HepG2 (cell line): ENCODE measurements around the gene DYNC1LI2. TPM values are rescaled to one million over a fixed set of nuclear protein-coding genes. Genes with fewer than 3 reads are reported as not detected.

Experiments
- AKAP8 ChIP-seq: sonication (generic); formaldehyde crosslinking; IDR thresholded peaks from 2 replicates; pipeline ENCODE4 v1.5.1; 2020; ENCODE audit warnings: mild to moderate bottlenecking, missing genetic modification reagents
- ARHGAP35 ChIP-seq: sonication (generic); formaldehyde crosslinking; IDR thresholded peaks from 2 replicates; pipeline ENCODE4 v1.9.0; 2022; ENCODE audit warnings: mild to moderate bottlenecking, inconsistent platforms, moderate library complexity, missing genetic modification reagents, borderline replicate concordance
- CBX2 ChIP-seq, 2 experiments: fragments of 200-600 bp in 1 of 2; sonication (generic); formaldehyde crosslinking in 1 of 2; IDR thresholded peaks; 2 replicates each; pipeline versions ENCODE4 v1.7.0 to v1.8.1; 2018 to 2022; ENCODE audit warnings: low read depth in 2 of 2, low read length in 1 of 2, mild to moderate bottlenecking in 1 of 2, missing genetic modification reagents in 1 of 2
- GATAD1 ChIP-seq: IDR thresholded peaks from 2 replicates; pipeline ENCODE4 v1.6.1; 2016; ENCODE audit warnings: missing genetic modification reagents, missing compliant biosample characterization
- HNRNPLL ChIP-seq: fragments of 200-400 bp; formaldehyde crosslinking; IDR thresholded peaks from 2 replicates; pipeline ENCODE4 v1.6.1; 2017; ENCODE audit warnings: mild to moderate bottlenecking, low read depth, low read length; ENCODE audit not compliant: poor library complexity, severe bottlenecking
- MTERF4 ChIP-seq: sonication (generic); formaldehyde crosslinking; IDR thresholded peaks from 2 replicates; pipeline ENCODE4 v1.8.0; 2023; ENCODE audit warnings: mild to moderate bottlenecking, missing genetic modification reagents
- POGZ ChIP-seq: sonication (generic); formaldehyde crosslinking; IDR thresholded peaks from 2 replicates; pipeline ENCODE4 v1.4.0; 2020; ENCODE audit warnings: mild to moderate bottlenecking, missing genetic modification reagents
- POLR2AphosphoS2 ChIP-seq: IDR thresholded peaks from 2 replicates; pipeline ENCODE4 v1.6.1; 2011; ENCODE audit warnings: low read depth, low read length, improper control_type of control experiment
- SALL1 ChIP-seq: sonication (generic); formaldehyde crosslinking; IDR thresholded peaks from 2 replicates; pipeline ENCODE4 v1.8.0; 2022; ENCODE audit warnings: mild to moderate bottlenecking, missing genetic modification reagents
- SOX13 ChIP-seq, 3 experiments: fragments of 450-650 bp in 1 of 3; sonication (generic) in 1 of 3; formaldehyde crosslinking in 1 of 3; IDR thresholded peaks in 2 of 3; conservative IDR thresholded peaks in 1 of 3; 2 replicates each; pipeline versions ENCODE4 v1.5.0 to v1.6.1; 2016 to 2020; ENCODE audit warnings: antibody characterized with exemption in 1 of 3, mild to moderate bottlenecking in 1 of 3, missing compliant biosample characterization in 1 of 3, missing genetic modification reagents in 1 of 3, moderate library complexity in 1 of 3
- TFE3 ChIP-seq: IDR thresholded peaks from 2 replicates; pipeline ENCODE4 v1.6.1; 2016
- ZBTB7B ChIP-seq: sonication (generic); formaldehyde crosslinking; IDR thresholded peaks from 2 replicates; pipeline ENCODE4 v1.4.0; 2020; ENCODE audit warnings: missing genetic modification reagents
- ZFP62 ChIP-seq: sonication (generic); formaldehyde crosslinking; IDR thresholded peaks from 2 replicates; pipeline ENCODE4 v1.4.0; 2020; ENCODE audit warnings: missing genetic modification reagents
- ZNF460 ChIP-seq: sonication (generic); formaldehyde crosslinking; IDR thresholded peaks from 2 replicates; pipeline ENCODE4 v1.5.1; 2020; ENCODE audit warnings: missing genetic modification reagents, mild to moderate bottlenecking, borderline replicate concordance
- ZNF496 ChIP-seq: sonication (generic); formaldehyde crosslinking; IDR thresholded peaks from 2 replicates; pipeline ENCODE4 v1.8.1; 2023; ENCODE audit warnings: mild to moderate bottlenecking, moderate library complexity, missing genetic modification reagents; ENCODE audit not compliant: insufficient replicate concordance
- ZNF580 ChIP-seq: IDR thresholded peaks from 2 replicates; pipeline ENCODE4 v1.6.1; 2016; ENCODE audit warnings: low read depth, borderline replicate concordance
- ZNF597 ChIP-seq: sonication (generic); formaldehyde crosslinking; IDR thresholded peaks from 2 replicates; pipeline ENCODE4 v1.5.0; 2020; ENCODE audit warnings: missing genetic modification reagents
- ZNF776 ChIP-seq: sonication (generic); formaldehyde crosslinking; IDR thresholded peaks from 2 replicates; pipeline ENCODE4 v1.4.0; 2020; ENCODE audit warnings: mild to moderate bottlenecking, missing genetic modification reagents
- polyA plus RNA-seq, 8 experiments: library from polyadenylated mRNA; depleted of rRNA in 3 of 8; stranded (reverse) in 7 of 8; unstranded in 1 of 8; fragments of >200 nt; fragmentation: Illumina TruSeq in 4 of 8; extraction: Trizol in 4 of 8; gene quantifications; 2 replicates each; pipeline versions ENCODE4 v1.2.1 to v1.2.3, GENCODE V29; 2011 to 2016; ENCODE audit warnings: low read depth in 4 of 8, missing spikeins in 1 of 8, mixed read lengths in 1 of 8; ENCODE audit not compliant: insufficient read depth in 1 of 8
- total RNA-seq, 5 experiments: library from RNA; depleted of rRNA; stranded (reverse); fragments of >200 nt; fragmentation: Illumina TruSeq; extraction: Trizol; gene quantifications; 2 replicates each; pipeline ENCODE4 v1.2.3, GENCODE V29; 2016; ENCODE audit warnings: low read depth in 1 of 5
- TF ChIP-seq, protein P1 (sequence below): sonication (generic); formaldehyde crosslinking; IDR thresholded peaks from 2 replicates; pipeline ENCODE4 v1.4.0; 2020; ENCODE audit warnings: missing genetic modification reagents, borderline replicate concordance
- TF ChIP-seq, protein P2 (sequence below): sonication (generic); formaldehyde crosslinking; IDR thresholded peaks from 2 replicates; pipeline ENCODE4 v1.4.0; 2020; ENCODE audit warnings: missing genetic modification reagents

Gene DYNC1LI2
- total and polyA plus RNA-seq, 2 of the 13 experiments (the other 11 are each of a cell fraction or from before 2014, with no cell fraction given), result 65.5 to 135 TPM

- TF ChIP-seq ZNF496 (CRISPR knock-in tag), result no peak
- no peak for TF ChIP-seq ZNF460 (CRISPR knock-in tag)
- no peak for TF ChIP-seq ZNF597 (CRISPR knock-in tag)
- TF ChIP-seq, protein P1, sequence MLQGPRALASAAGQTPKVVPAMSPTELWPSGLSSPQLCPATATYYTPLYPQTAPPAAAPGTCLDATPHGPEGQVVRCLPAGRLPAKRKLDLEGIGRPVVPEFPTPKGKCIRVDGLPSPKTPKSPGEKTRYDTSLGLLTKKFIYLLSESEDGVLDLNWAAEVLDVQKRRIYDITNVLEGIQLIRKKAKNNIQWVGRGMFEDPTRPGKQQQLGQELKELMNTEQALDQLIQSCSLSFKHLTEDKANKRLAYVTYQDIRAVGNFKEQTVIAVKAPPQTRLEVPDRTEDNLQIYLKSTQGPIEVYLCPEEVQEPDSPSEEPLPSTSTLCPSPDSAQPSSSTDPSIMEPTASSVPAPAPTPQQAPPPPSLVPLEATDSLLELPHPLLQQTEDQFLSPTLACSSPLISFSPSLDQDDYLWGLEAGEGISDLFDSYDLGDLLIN (CRISPR knock-in tag), result no peak
- TF ChIP-seq, protein P2, sequence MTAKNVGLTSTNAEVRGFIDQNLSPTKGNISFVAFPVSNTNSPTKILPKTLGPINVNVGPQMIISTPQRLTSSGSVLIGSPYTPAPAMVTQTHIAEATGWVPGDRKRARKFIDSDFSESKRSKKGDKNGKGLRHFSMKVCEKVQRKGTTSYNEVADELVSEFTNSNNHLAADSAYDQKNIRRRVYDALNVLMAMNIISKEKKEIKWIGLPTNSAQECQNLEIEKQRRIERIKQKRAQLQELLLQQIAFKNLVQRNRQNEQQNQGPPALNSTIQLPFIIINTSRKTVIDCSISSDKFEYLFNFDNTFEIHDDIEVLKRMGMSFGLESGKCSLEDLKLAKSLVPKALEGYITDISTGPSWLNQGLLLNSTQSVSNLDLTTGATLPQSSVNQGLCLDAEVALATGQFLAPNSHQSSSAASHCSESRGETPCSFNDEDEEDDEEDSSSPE (CRISPR knock-in tag), result peak; percentile 54
- peak; percentile 46; the same call in 1 of the 2 replicates for TF ChIP-seq ZBTB7B (CRISPR knock-in tag)
- no peak for TF ChIP-seq ZFP62
- peak; percentile 65 for TF ChIP-seq MTERF4 (CRISPR knock-in tag)
- peak; percentile 24 for TF ChIP-seq AKAP8
- TF ChIP-seq POGZ (CRISPR knock-in tag), result 0 out of 2 replicates have a peak, but pooled peaks have one; percentile 25
- TF ChIP-seq GATAD1 (CRISPR knock-in tag), result no peak
- TF ChIP-seq ARHGAP35 (CRISPR knock-in tag), result 0 out of 2 replicates have a peak, but pooled peaks have one; percentile 39
- no peak; the same call in 1 of the 2 replicates for TF ChIP-seq TFE3 (CRISPR knock-in tag)
- TF ChIP-seq ZNF776 (CRISPR knock-in tag), result peak; percentile 65; the same call in 1 of the 2 replicates
- TF ChIP-seq SALL1 (CRISPR knock-in tag), result 0 out of 2 replicates have a peak, but pooled peaks have one; percentile 25
- no peak for TF ChIP-seq POLR2AphosphoS2
- TF ChIP-seq CBX2 (IDR thresholded peaks at IDR 0.05; ENCODE audit: low read depth, low read length), result no peak
- TF ChIP-seq CBX2 (CRISPR knock-in tag; IDR thresholded peaks at IDR 0.05; ENCODE audit: low read depth), result 0 out of 2 replicates have a peak, but pooled peaks have one; percentile 1
- no peak for TF ChIP-seq SOX13 (IDR thresholded peaks at IDR 0.05)
- no peak for TF ChIP-seq SOX13 (CRISPR knock-in tag; conservative IDR thresholded peaks at IDR 0.05 in 1 of 2, IDR thresholded peaks at IDR 0.05 in 1 of 2)
- TF ChIP-seq HNRNPLL, result peak; percentile 44
- no peak for TF ChIP-seq ZNF580 (CRISPR knock-in tag)
These were observed 54.5 kb downstream of the DYNC1LI2 start, which contains the start of gene CMTM4 (continued) for GRCh38 chr16:66696669-66697630.
